H9 (cell line): ENCODE results near the gene XRN2. TPM values are rescaled to one million over a fixed set of nuclear protein-coding genes. Genes with fewer than 3 reads are reported as not detected.

Experiments
- DNase-seq: peaks from one replicate; pipeline ENCODE4 v3.0.0-alpha.2; 2017
- H2AFZ ChIP-seq: one replicate; pipeline ENCODE4 v1.6.1; 2013; ENCODE audit warnings: mild to moderate bottlenecking, low read length, control low read depth, moderate library complexity
- H2AK5ac ChIP-seq: 2 replicates; pipeline ENCODE4 v1.6.1; 2013; ENCODE audit warnings: low read length, control low read depth, mixed read lengths; ENCODE audit not compliant: insufficient read length
- H2BK120ac ChIP-seq: one replicate; pipeline ENCODE4 v1.6.1; 2013; ENCODE audit warnings: low read depth, mild to moderate bottlenecking, low read length, control low read depth, inconsistent platforms; ENCODE audit not compliant: poor library complexity, severe bottlenecking
- H2BK12ac ChIP-seq: 2 replicates; pipeline ENCODE4 v1.6.1; 2013; ENCODE audit warnings: low read length, control low read depth, mixed read lengths, low read depth; ENCODE audit not compliant: insufficient read length
- H2BK15ac ChIP-seq: 2 replicates; pipeline ENCODE4 v1.6.1; 2013; ENCODE audit warnings: low read depth, low read length, control low read depth
- H2BK20ac ChIP-seq: one replicate; pipeline ENCODE4 v1.6.1; 2013; ENCODE audit warnings: low read depth, mild to moderate bottlenecking, low read length, control low read depth, inconsistent platforms; ENCODE audit not compliant: poor library complexity, severe bottlenecking
- H2BK5ac ChIP-seq: 2 replicates; pipeline ENCODE4 v1.6.1; 2013; ENCODE audit warnings: low read length, control low read depth, mixed read lengths; ENCODE audit not compliant: insufficient read length
- H3K14ac ChIP-seq: 2 replicates; pipeline ENCODE4 v1.6.1; 2013; ENCODE audit warnings: low read length, control low read depth; ENCODE audit not compliant: insufficient read depth
- H3K18ac ChIP-seq: 2 replicates; pipeline ENCODE4 v1.6.1; 2013; ENCODE audit warnings: low read depth, mild to moderate bottlenecking, mixed read lengths, low read length, control low read depth; ENCODE audit not compliant: insufficient read length
- H3K23ac ChIP-seq: 2 replicates; pipeline ENCODE4 v1.6.1; 2013; ENCODE audit warnings: low read length, control low read depth, mixed read lengths, low read depth; ENCODE audit not compliant: insufficient read length
- H3K23me2 ChIP-seq: 2 replicates; pipeline ENCODE4 v1.6.1; 2013; ENCODE audit warnings: low read depth, mild to moderate bottlenecking, mixed read lengths, low read length, control low read depth; ENCODE audit not compliant: insufficient read length, poor library complexity, severe bottlenecking
- H3K27ac ChIP-seq: 2 replicates; pipeline ENCODE4 v1.5.1; 2013; ENCODE audit warnings: low read length, control low read depth, mixed read lengths, low read depth; ENCODE audit not compliant: insufficient read length
- H3K27me3 ChIP-seq: 2 replicates; pipeline ENCODE4 v1.6.1; 2013; ENCODE audit warnings: low read length, control low read depth, inconsistent platforms; ENCODE audit not compliant: insufficient read depth
- H3K4ac ChIP-seq: 2 replicates; pipeline ENCODE4 v1.6.1; 2013; ENCODE audit warnings: low read depth, mild to moderate bottlenecking, control low read depth, inconsistent platforms, low read length, moderate library complexity
- H3K4me1 ChIP-seq: 2 replicates; pipeline ENCODE4 v1.6.1; 2013; ENCODE audit warnings: low read length, control low read depth, inconsistent platforms; ENCODE audit not compliant: insufficient read depth
- H3K4me2 ChIP-seq: 2 replicates; pipeline ENCODE4 v1.6.1; 2013; ENCODE audit warnings: low read length, control low read depth, mixed read lengths; ENCODE audit not compliant: insufficient read length, insufficient read depth
- H3K56ac ChIP-seq: 2 replicates; pipeline ENCODE4 v1.6.1; 2013; ENCODE audit warnings: low read depth, mild to moderate bottlenecking, mixed read lengths, low read length, control low read depth; ENCODE audit not compliant: insufficient read length
- H3K79me1 ChIP-seq: 2 replicates; pipeline ENCODE4 v1.6.1; 2013; ENCODE audit warnings: low read depth, mild to moderate bottlenecking, moderate library complexity, low read length, control low read depth, inconsistent platforms; ENCODE audit not compliant: insufficient read depth, poor library complexity, severe bottlenecking
- H3K79me2 ChIP-seq: 2 replicates; pipeline ENCODE4 v1.6.1; 2013; ENCODE audit warnings: low read length, control low read depth, inconsistent platforms; ENCODE audit not compliant: insufficient read depth
- H3K9ac ChIP-seq: 2 replicates; pipeline ENCODE4 v1.6.1; 2013; ENCODE audit warnings: low read length, control low read depth, mixed read lengths; ENCODE audit not compliant: insufficient read length; ENCODE audit errors: extremely low read depth
- H3K9me3 ChIP-seq: one replicate; pipeline ENCODE4 v1.6.1; 2013; ENCODE audit warnings: low read depth, low read length, inconsistent platforms; ENCODE audit not compliant: control insufficient read depth
- H3T11ph ChIP-seq: one replicate; pipeline ENCODE4 v1.6.1; 2013; ENCODE audit warnings: mild to moderate bottlenecking, low read length, control low read depth, inconsistent platforms
- H4K20me1 ChIP-seq: one replicate; pipeline ENCODE4 v1.6.1; 2013; ENCODE audit not compliant: control insufficient read depth, insufficient read length, insufficient read depth
- H4K5ac ChIP-seq: 2 replicates; pipeline ENCODE4 v1.6.1; 2013; ENCODE audit warnings: low read depth, mild to moderate bottlenecking, mixed read lengths, low read length, control low read depth; ENCODE audit not compliant: insufficient read length
- H4K8ac ChIP-seq: replicated peaks from 2 replicates; pipeline ENCODE4 v1.6.1; 2013; ENCODE audit warnings: low read length, control low read depth, mixed read lengths, low read depth; ENCODE audit not compliant: insufficient read length
- H4K91ac ChIP-seq: 2 replicates; pipeline ENCODE4 v1.6.1; 2013; ENCODE audit warnings: low read depth, mild to moderate bottlenecking, moderate library complexity, mixed read lengths, low read length, control low read depth; ENCODE audit not compliant: insufficient read length
- H3K27ac Mint-ChIP-seq, 3 experiments: 2 replicates in 2 of 3; 3 replicates in 1 of 3; pipeline ENCODE4 v1.8.0; 2020 to 2021; ENCODE audit warnings: mixed read lengths in 3 of 3, mild to moderate bottlenecking in 1 of 3, moderate library complexity in 1 of 3
- H3K27me3 Mint-ChIP-seq: 2 replicates; pipeline ENCODE4 v1.8.0; 2021; ENCODE audit warnings: low read depth, mild to moderate bottlenecking, moderate library complexity, mixed read lengths
- H3K36me3 Mint-ChIP-seq, 3 experiments: 2 replicates in 2 of 3; 3 replicates in 1 of 3; pipeline ENCODE4 v1.8.0; 2020 to 2021; ENCODE audit warnings: low read depth in 3 of 3, mixed read lengths in 3 of 3; ENCODE audit not compliant: insufficient read depth in 1 of 3
- H3K4me1 Mint-ChIP-seq, 2 experiments: 2 replicates each; pipeline ENCODE4 v1.8.0; 2020; ENCODE audit warnings: mixed read lengths in 2 of 2
- H3K4me3 Mint-ChIP-seq, 2 experiments: 2 replicates in 1 of 2; 3 replicates in 1 of 2; pipeline ENCODE4 v1.8.0; 2020 to 2021; ENCODE audit warnings: mild to moderate bottlenecking in 2 of 2, mixed read lengths in 2 of 2, moderate library complexity in 1 of 2
- H3K9me3 Mint-ChIP-seq, 2 experiments: 2 replicates in 1 of 2; 3 replicates in 1 of 2; pipeline ENCODE4 v1.8.0; 2020; ENCODE audit warnings: mild to moderate bottlenecking in 2 of 2, mixed read lengths in 2 of 2, moderate library complexity in 1 of 2
- CTCF ChIP-seq: fragments of 200-600 bp; sonication (generic); conservative IDR thresholded peaks from 3 replicates; pipeline ENCODE4 v1.8.0; 2021; ENCODE audit warnings: antibody characterized with exemption, mild to moderate bottlenecking
- WGBS: extraction: QIAGEN DNeasy Blood & Tissue Kit; methylation state at CpG from one replicate; pipeline ENCODE4 v1.1.7; 2013; ENCODE audit warnings: missing lambda C conversion rate, low lambda C conversion rate, mixed read lengths; ENCODE audit not compliant: insufficient read length; ENCODE audit errors: extremely low coverage; 5-methylcytosine and 5-hydroxymethylcytosine counted together
- total RNA-seq: library from RNA; stranded (reverse); gene quantifications from 2 replicates; pipeline ENCODE4 v1.2.1, GENCODE V29; 2021

The XRN2 gene
- total RNA-seq, 1 experiment from 2014 or later = 96.7 TPM

GRCh38 chr20:21286775-21287174, 16.4 kb upstream of the XRN2 start:
- Histone ChIP-seq H4K8ac (no peak overlapping the region), H2AFZ (no peak overlapping the region), H2BK5ac (no peak overlapping the region), H2BK15ac (no peak overlapping the region), H3K56ac (no peak overlapping the region), H3K9me3 (no peaks in the 10 kb centered on the region), H2BK120ac (no peak overlapping the region), H3K9ac (no peak overlapping the region), H3K27me3 (no peaks in the 10 kb centered on the region), H3K23ac (no peak overlapping the region), H3K18ac (no peak overlapping the region), H4K20me1 (no peaks in the 10 kb centered on the region), H2BK12ac (no peak overlapping the region), H3K14ac (no peak overlapping the region), H3K79me2 (no peaks in the 10 kb centered on the region), H3K23me2 (no peaks in the 10 kb centered on the region), H3K4ac (no peak overlapping the region), H3K4me2 (no peak overlapping the region), H2AK5ac (no peak overlapping the region), H2BK20ac (no peak overlapping the region), H3K27ac (no peak overlapping the region), H4K5ac (no peak overlapping the region), H4K91ac (no peak overlapping the region), H3T11ph (no peak overlapping the region), H3K79me1 (no peaks in the 10 kb centered on the region), H3K4me1 (no peaks in the 10 kb centered on the region)
- peaks cover 0 to 7% of the 10 kb centered on the region in 2 experiments; a peak in 1 of 4 replicates for H3K4me1 Mint-ChIP-seq
- no peak overlapping the region for H3K27ac Mint-ChIP-seq
- peaks cover 0 to 3% of the 10 kb centered on the region in 2 experiments; a peak in 2 of 5 replicates for H3K9me3 Mint-ChIP-seq
- peaks cover 3% of the 10 kb centered on the region for H3K27me3 Mint-ChIP-seq
- no peak for DNase-seq
- H3K4me3 Mint-ChIP-seq = no peak overlapping the region
- no peak for TF ChIP-seq CTCF
- H3K36me3 Mint-ChIP-seq = no peaks in the 10 kb centered on the region; a peak in 1 of 7 replicates
- WGBS = no CpG with 5 or more reads among the region's 4 CpGs
